Osteoblast (primary cell): ENCODE measurements around the gene SCN2B. TPM values are rescaled to one million over a fixed set of nuclear protein-coding genes. Genes with fewer than 3 reads are reported as not detected.

Source experiments
- DNase-seq: peaks from one replicate; pipeline ENCODE4 v3.0.0; 2011; ENCODE audit warnings: low spot score, mixed read lengths; ENCODE audit not compliant: insufficient read length; ENCODE audit errors: missing footprints
- H2AFZ ChIP-seq: 2 replicates; pipeline ENCODE4 v1.6.0; 2011; ENCODE audit warnings: mild to moderate bottlenecking, low read length
- H3K27ac ChIP-seq: 2 replicates; pipeline ENCODE4 v1.5.1; 2011; ENCODE audit warnings: mild to moderate bottlenecking, low read depth, low read length, moderate library complexity
- H3K27me3 ChIP-seq: 2 replicates; pipeline ENCODE4 v1.6.0; 2012; ENCODE audit warnings: mild to moderate bottlenecking, control low read depth, inconsistent platforms, low read length, moderate library complexity; ENCODE audit not compliant: insufficient read depth
- H3K36me3 ChIP-seq: 2 replicates; pipeline ENCODE4 v1.5.1; 2011; ENCODE audit warnings: mild to moderate bottlenecking, low read length, control low read depth, moderate library complexity; ENCODE audit not compliant: insufficient read depth
- H3K4me1 ChIP-seq: 2 replicates; pipeline ENCODE4 v1.5.1; 2011; ENCODE audit warnings: mild to moderate bottlenecking, low read length, control low read depth, moderate library complexity; ENCODE audit not compliant: insufficient read depth
- H3K4me2 ChIP-seq: 2 replicates; pipeline ENCODE4 v1.6.0; 2011; ENCODE audit warnings: mild to moderate bottlenecking, low read length; ENCODE audit not compliant: insufficient read depth
- H3K4me3 ChIP-seq: fragments of 200-600 bp; sonication (generic); 3 replicates; pipeline ENCODE4 v1.5.1; 2012; ENCODE audit warnings: mild to moderate bottlenecking, low read length, inconsistent platforms; ENCODE audit not compliant: insufficient read depth
- H3K79me2 ChIP-seq: 2 replicates; pipeline ENCODE4 v1.6.0; 2012; ENCODE audit warnings: mild to moderate bottlenecking, low read length, control low read depth, inconsistent platforms; ENCODE audit not compliant: insufficient read depth
- H3K9me3 ChIP-seq: 2 replicates; pipeline ENCODE4 v1.5.1; 2011; ENCODE audit warnings: low read depth, low read length, control low read depth
- H4K20me1 ChIP-seq: 2 replicates; pipeline ENCODE4 v1.6.0; 2012; ENCODE audit warnings: mild to moderate bottlenecking, low read length, control low read depth; ENCODE audit not compliant: insufficient read depth
- total RNA-seq: library from RNA; depleted of rRNA; stranded (reverse); fragments of >200 nt; gene quantifications from 2 replicates; pipeline ENCODE4 v1.2.3, GENCODE V29; 2012
- TF ChIP-seq, protein P1 (sequence below): IDR thresholded peaks from 2 replicates; pipeline ENCODE4 v1.5.1; 2011; ENCODE audit warnings: mild to moderate bottlenecking, low read depth, low read length, moderate library complexity; ENCODE audit errors: extremely low read depth

SCN2B gene
- total RNA-seq, 1 donor: not detected

DNA sequence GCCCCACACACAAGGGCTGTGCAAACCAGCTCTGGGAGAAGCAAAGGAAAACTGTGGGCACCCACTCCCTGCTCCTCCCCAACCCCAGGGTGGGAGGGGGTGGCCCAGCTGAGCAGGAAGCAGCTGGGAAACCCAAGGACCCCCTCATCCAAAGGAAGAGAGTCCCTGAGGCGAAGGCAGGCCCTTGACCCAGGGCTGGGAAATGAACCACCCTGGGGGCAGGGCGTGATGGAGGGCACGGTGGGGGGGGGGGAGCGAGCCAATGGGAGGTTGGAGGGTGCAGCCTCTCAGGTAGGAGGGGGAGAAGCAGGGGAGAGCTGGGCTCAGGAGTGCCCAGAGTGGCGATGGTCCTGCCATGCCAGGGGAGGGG is 40.7 kb downstream of the SCN2B start:
- H3K9me3 ChIP-seq: no peaks in the 10 kb centered on the region
- H3K79me2 ChIP-seq: no peaks in the 10 kb centered on the region
- H3K4me2 ChIP-seq: no peak overlapping the region
- no peaks in the 10 kb centered on the region for H3K27me3 ChIP-seq
- H4K20me1 ChIP-seq: no peaks in the 10 kb centered on the region
- no peaks in the 10 kb centered on the region for H3K4me1 ChIP-seq
- no peak overlapping the region for H3K4me3 ChIP-seq
- peak; percentile 60 for DNase-seq
- TF ChIP-seq, protein P1, sequence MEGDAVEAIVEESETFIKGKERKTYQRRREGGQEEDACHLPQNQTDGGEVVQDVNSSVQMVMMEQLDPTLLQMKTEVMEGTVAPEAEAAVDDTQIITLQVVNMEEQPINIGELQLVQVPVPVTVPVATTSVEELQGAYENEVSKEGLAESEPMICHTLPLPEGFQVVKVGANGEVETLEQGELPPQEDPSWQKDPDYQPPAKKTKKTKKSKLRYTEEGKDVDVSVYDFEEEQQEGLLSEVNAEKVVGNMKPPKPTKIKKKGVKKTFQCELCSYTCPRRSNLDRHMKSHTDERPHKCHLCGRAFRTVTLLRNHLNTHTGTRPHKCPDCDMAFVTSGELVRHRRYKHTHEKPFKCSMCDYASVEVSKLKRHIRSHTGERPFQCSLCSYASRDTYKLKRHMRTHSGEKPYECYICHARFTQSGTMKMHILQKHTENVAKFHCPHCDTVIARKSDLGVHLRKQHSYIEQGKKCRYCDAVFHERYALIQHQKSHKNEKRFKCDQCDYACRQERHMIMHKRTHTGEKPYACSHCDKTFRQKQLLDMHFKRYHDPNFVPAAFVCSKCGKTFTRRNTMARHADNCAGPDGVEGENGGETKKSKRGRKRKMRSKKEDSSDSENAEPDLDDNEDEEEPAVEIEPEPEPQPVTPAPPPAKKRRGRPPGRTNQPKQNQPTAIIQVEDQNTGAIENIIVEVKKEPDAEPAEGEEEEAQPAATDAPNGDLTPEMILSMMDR: no peak
- H3K36me3 ChIP-seq: no peaks in the 10 kb centered on the region
- H2AFZ ChIP-seq: no peak overlapping the region
- no peak overlapping the region for H3K27ac ChIP-seq

- Histone ChIP-seq H4K20me1 (no peaks in the 10 kb centered on the region), H3K27ac (no peak overlapping the region), H3K9me3 (no peaks in the 10 kb centered on the region), H3K4me1 (no peaks in the 10 kb centered on the region), H3K4me2 (no peak overlapping the region), H3K79me2 (no peaks in the 10 kb centered on the region), H2AFZ (no peak overlapping the region), H3K36me3 (no peaks in the 10 kb centered on the region), H3K27me3 (no peaks in the 10 kb centered on the region), H3K4me3 (no peak overlapping the region)
- TF ChIP-seq, protein P1: no peak
- DNase-seq: peak; percentile 53
Observed at GRCh38 chr11:118135051-118135795, 41.2 kb downstream of the SCN2B start.

- no peaks in the 10 kb centered on the region for H3K36me3 ChIP-seq
Observed at GRCh38 chr11:118133816-118134215, 42.6 kb downstream of the SCN2B start.

More at GRCh38 chr11:118133816-118134215, 42.6 kb downstream of the SCN2B start:
- no peak overlapping the region for H2AFZ ChIP-seq
- TF ChIP-seq, protein P1: no peak
- H3K4me1 ChIP-seq: no peaks in the 10 kb centered on the region
- H3K9me3 ChIP-seq: no peaks in the 10 kb centered on the region
- no peaks in the 10 kb centered on the region for H4K20me1 ChIP-seq
- H3K79me2 ChIP-seq: no peaks in the 10 kb centered on the region
- no peak for DNase-seq
- no peak overlapping the region for H3K4me3 ChIP-seq
- H3K27me3 ChIP-seq: peaks cover under 1% of the 10 kb centered on the region
- H3K27ac ChIP-seq: no peak overlapping the region
- no peak overlapping the region for H3K4me2 ChIP-seq
